Ascending aorta (tissue), 2 donors: Measurements from ENCODE around the gene YBEY. TPM values are rescaled to one million over a fixed set of nuclear protein-coding genes. Genes with fewer than 3 reads are reported as not detected.

Source experiments
- DNase-seq, 2 donors: peaks; one replicate each; pipeline ENCODE4 v3.0.0-alpha.2; 2019; ENCODE audit warnings: low spot score in 2 of 2
- H3K27ac ChIP-seq, 2 donors: fragments of 200-600 bp; sonication (generic); one replicate each; pipeline ENCODE4 v1.5.1; 2016 to 2017; ENCODE audit warnings: mild to moderate bottlenecking in 1 of 2
- H3K27me3 ChIP-seq: fragments of 200-600 bp; sonication (generic); one replicate; pipeline ENCODE4 v1.5.1; 2017
- H3K36me3 ChIP-seq, 2 donors: fragments of 200-600 bp; sonication (generic); one replicate each; pipeline ENCODE4 v1.5.1; 2016
- H3K4me1 ChIP-seq, 2 donors: fragments of 200-600 bp; sonication (generic); one replicate each; pipeline ENCODE4 v1.5.1; 2016 to 2017; ENCODE audit warnings: mild to moderate bottlenecking in 1 of 2
- H3K4me3 ChIP-seq, 2 donors: fragments of 200-600 bp; sonication (generic); one replicate each; pipeline ENCODE4 v1.5.1; 2016 to 2017; ENCODE audit warnings: mild to moderate bottlenecking in 1 of 2
- H3K9me3 ChIP-seq, 2 donors: fragments of 200-600 bp; sonication (generic); one replicate each; pipeline ENCODE4 v1.5.1; 2016
- CTCF ChIP-seq, 3 experiments: fragments of 200-600 bp in 2 of 3; fragments of 450-650 bp in 1 of 3; sonication (generic) in 2 of 3; IDR thresholded peaks; one replicate each; pipeline ENCODE4 v1.5.1; 2016 to 2019; ENCODE audit warnings: antibody characterized with exemption in 3 of 3, mild to moderate bottlenecking in 1 of 3, moderate library complexity in 1 of 3
- intact Hi-C: fragments of 100-400 bp; cut with DNase I; formaldehyde crosslinking; loops from one replicate; pipeline ENCODE4 v1.15.1; 2023
- total RNA-seq: library from RNA; depleted of rRNA; stranded (reverse); fragments of >200 nt; gene quantifications from one replicate; pipeline ENCODE4 v1.1.0, GENCODE V29; 2016

The YBEY gene
- total RNA-seq, 1 donor from 2014 or later: 0.53 TPM

GRCh38 chr21:46329796-46330195 is 43.7 kb downstream of the YBEY start:
- intact Hi-C loops: loop anchor here (10.0 kb wide), 3 partner anchors 185 to 1455 kb away; partner anchors contain the start of gene PTTG1IP
- no peaks in the 10 kb centered on the region for H3K27me3 ChIP-seq
- no peak for TF ChIP-seq CTCF (IDR thresholded peaks at IDR 0.05)
- H3K4me3 ChIP-seq: no peak overlapping the region
- no peak for DNase-seq
- peaks cover 5 to 32% of the 10 kb centered on the region in 2 donors for H3K36me3 ChIP-seq
- H3K9me3 ChIP-seq: no peaks in the 10 kb centered on the region
- H3K4me1 ChIP-seq: peaks cover 4 to 6% of the 10 kb centered on the region in 2 donors
- no peak overlapping the region for H3K27ac ChIP-seq

- no peaks in the 10 kb centered on the region for H3K27me3 ChIP-seq
- intact Hi-C loops: no loop called here
- H3K4me1 ChIP-seq: no peaks in the 10 kb centered on the region
- H3K4me3 ChIP-seq: no peak overlapping the region
- TF ChIP-seq CTCF (IDR thresholded peaks at IDR 0.05): no peak
- H3K36me3 ChIP-seq: peaks cover 40 to 70% of the 10 kb centered on the region in 2 donors
- H3K9me3 ChIP-seq: no peaks in the 10 kb centered on the region
- DNase-seq: no peak
- H3K27ac ChIP-seq: no peak overlapping the region
Observed at GRCh38 chr21:46334351-46335140, 48.4 kb downstream of the YBEY start.

GRCh38 chr21:46336603-46337002 is 50.5 kb downstream of the YBEY start:
- TF ChIP-seq CTCF (IDR thresholded peaks at IDR 0.05): no peak
- intact Hi-C loops: no loop called here
- H3K36me3 ChIP-seq: peaks cover 38 to 68% of the 10 kb centered on the region in 2 donors

GRCh38 chr21:46340998-46341397 is 54.9 kb downstream of the YBEY start:
- intact Hi-C loops: no loop called here
- Histone ChIP-seq H3K9me3 (no peaks in the 10 kb centered on the region), H3K36me3 (peaks cover 34 to 48% of the 10 kb centered on the region in 2 donors), H3K27ac (no peak overlapping the region), H3K4me3 (no peak overlapping the region), H3K27me3 (no peaks in the 10 kb centered on the region), H3K4me1 (no peaks in the 10 kb centered on the region)
- no peak for TF ChIP-seq CTCF (IDR thresholded peaks at IDR 0.05)
- no peak for DNase-seq

More at GRCh38 chr21:46336603-46337002, 50.5 kb downstream of the YBEY start:
- H3K27me3 ChIP-seq: no peaks in the 10 kb centered on the region
- no peaks in the 10 kb centered on the region for H3K4me1 ChIP-seq
- no peak overlapping the region for H3K4me3 ChIP-seq
- H3K9me3 ChIP-seq: no peaks in the 10 kb centered on the region
- DNase-seq: no peak
- no peak overlapping the region for H3K27ac ChIP-seq

GRCh38 chr21:46344219-46344915 is 58.2 kb downstream of the YBEY start:
- intact Hi-C loops: no loop called here
- no peaks in the 10 kb centered on the region for H3K27me3 ChIP-seq
- H3K4me3 ChIP-seq: no peak overlapping the region
- no peaks in the 10 kb centered on the region for H3K4me1 ChIP-seq
- H3K9me3 ChIP-seq: no peaks in the 10 kb centered on the region
- H3K36me3 ChIP-seq: peaks cover 40 to 45% of the 10 kb centered on the region in 2 donors
- no peak overlapping the region for H3K27ac ChIP-seq
- no peak for DNase-seq
- no peak for TF ChIP-seq CTCF (IDR thresholded peaks at IDR 0.05)
